Breast epithelium (tissue), 4 donors: ENCODE results near the gene BTN2A1. TPM values are rescaled to one million over a fixed set of nuclear protein-coding genes. Genes with fewer than 3 reads are reported as not detected.

Experiments used
- DNase-seq, 2 donors: peaks; one replicate each; pipeline ENCODE4 v3.0.0-alpha.2; 2019; ENCODE audit warnings: low spot score in 2 of 2
- H3K27ac ChIP-seq, 2 donors: fragments of 200-600 bp; sonication (generic) in 1 of 2; one replicate each; pipeline ENCODE4 v1.5.1; 2016 to 2019; ENCODE audit warnings: mild to moderate bottlenecking in 1 of 2
- H3K27me3 ChIP-seq, 2 donors: fragments of 200-600 bp; sonication (generic) in 1 of 2; one replicate each; pipeline versions ENCODE4 v1.5.1 to v1.6.0; 2017 to 2019; ENCODE audit warnings: control low read depth in 1 of 2, mild to moderate bottlenecking in 1 of 2
- H3K36me3 ChIP-seq: fragments of 200-600 bp; one replicate; pipeline ENCODE4 v1.5.1; 2019
- H3K4me1 ChIP-seq, 2 donors: fragments of 200-600 bp; sonication (generic); one replicate each; pipeline ENCODE4 v1.5.1; 2016 to 2019; ENCODE audit warnings: control low read depth in 1 of 2
- H3K4me3 ChIP-seq, 3 donors: fragments of 200-600 bp; sonication (generic); 1 replicate in 2 of 3; 2 replicates in 1 of 3; pipeline ENCODE4 v1.5.1; 2016 to 2019; ENCODE audit warnings: mild to moderate bottlenecking in 3 of 3, moderate library complexity in 2 of 3
- H3K9me3 ChIP-seq, 2 donors: fragments of 200-600 bp; sonication (generic) in 1 of 2; one replicate each; pipeline ENCODE4 v1.5.1; 2016 to 2019; ENCODE audit warnings: control low read depth in 1 of 2
- POLR2A ChIP-seq: fragments of 450-650 bp; IDR thresholded peaks from one replicate; pipeline ENCODE4 v1.6.1; 2016; ENCODE audit warnings: antibody characterized with exemption, mild to moderate bottlenecking, moderate library complexity
- POLR2AphosphoS5 ChIP-seq, 3 donors: sonication (generic); formaldehyde crosslinking; IDR thresholded peaks; one replicate each; pipeline ENCODE4 v1.6.1; 2017; ENCODE audit warnings: antibody characterized with exemption in 3 of 3
- intact Hi-C: fragments of 100-400 bp; cut with DNase I; formaldehyde crosslinking; loops from one replicate; pipeline ENCODE4 v1.15.1; 2023; ENCODE audit warnings: low total_unique reads
- total RNA-seq, 3 donors: library from RNA; depleted of rRNA; stranded (reverse); fragments of >200 nt; gene quantifications; one replicate each; pipeline ENCODE4 v1.1.0, GENCODE V29; 2016
- TF ChIP-seq, protein P1 (sequence below), 3 donors: fragments of 450-650 bp; IDR thresholded peaks; one replicate each; pipeline ENCODE4 v1.5.1; 2016 to 2017; ENCODE audit warnings: antibody characterized with exemption in 3 of 3, mild to moderate bottlenecking in 3 of 3, moderate library complexity in 3 of 3

Gene BTN2A1
- total RNA-seq, 3 donors from 2014 or later: 10.6 to 19.6 (median 14.1) TPM

DNA sequence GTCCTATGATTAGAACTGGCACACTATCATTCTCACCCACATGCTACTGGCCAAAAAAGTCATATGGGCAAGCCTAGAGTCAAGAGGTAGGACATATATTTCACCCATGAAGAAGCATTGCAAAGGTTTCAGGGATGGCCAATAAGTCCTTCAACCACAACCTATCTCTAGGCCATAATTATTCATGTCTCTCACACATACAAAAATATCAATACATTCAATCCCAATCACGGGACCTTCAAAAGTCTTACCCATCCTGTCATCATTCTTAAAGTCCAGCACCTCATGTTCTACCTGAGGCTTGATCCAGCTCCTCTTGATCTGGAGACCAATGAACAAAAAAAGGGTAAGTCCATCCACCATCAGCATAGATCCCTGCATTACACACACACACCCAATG lies 29.7 kb downstream of the BTN2A1 start:
- TF ChIP-seq POLR2AphosphoS5 (IDR thresholded peaks at IDR 0.05) (no peak), POLR2A (no peak)
- TF ChIP-seq, protein P1, sequence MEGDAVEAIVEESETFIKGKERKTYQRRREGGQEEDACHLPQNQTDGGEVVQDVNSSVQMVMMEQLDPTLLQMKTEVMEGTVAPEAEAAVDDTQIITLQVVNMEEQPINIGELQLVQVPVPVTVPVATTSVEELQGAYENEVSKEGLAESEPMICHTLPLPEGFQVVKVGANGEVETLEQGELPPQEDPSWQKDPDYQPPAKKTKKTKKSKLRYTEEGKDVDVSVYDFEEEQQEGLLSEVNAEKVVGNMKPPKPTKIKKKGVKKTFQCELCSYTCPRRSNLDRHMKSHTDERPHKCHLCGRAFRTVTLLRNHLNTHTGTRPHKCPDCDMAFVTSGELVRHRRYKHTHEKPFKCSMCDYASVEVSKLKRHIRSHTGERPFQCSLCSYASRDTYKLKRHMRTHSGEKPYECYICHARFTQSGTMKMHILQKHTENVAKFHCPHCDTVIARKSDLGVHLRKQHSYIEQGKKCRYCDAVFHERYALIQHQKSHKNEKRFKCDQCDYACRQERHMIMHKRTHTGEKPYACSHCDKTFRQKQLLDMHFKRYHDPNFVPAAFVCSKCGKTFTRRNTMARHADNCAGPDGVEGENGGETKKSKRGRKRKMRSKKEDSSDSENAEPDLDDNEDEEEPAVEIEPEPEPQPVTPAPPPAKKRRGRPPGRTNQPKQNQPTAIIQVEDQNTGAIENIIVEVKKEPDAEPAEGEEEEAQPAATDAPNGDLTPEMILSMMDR (IDR thresholded peaks at IDR 0.05): no peak
- Histone ChIP-seq H3K4me1 (no peaks in the 10 kb centered on the region), H3K27ac (no peak overlapping the region), H3K36me3 (no peaks in the 10 kb centered on the region), H3K9me3 (peaks cover 0 to 5% of the 10 kb centered on the region in 2 donors), H3K27me3 (no peaks in the 10 kb centered on the region), H3K4me3 (no peak overlapping the region)
- intact Hi-C loops: no loop called here
- DNase-seq: no peak

DNA sequence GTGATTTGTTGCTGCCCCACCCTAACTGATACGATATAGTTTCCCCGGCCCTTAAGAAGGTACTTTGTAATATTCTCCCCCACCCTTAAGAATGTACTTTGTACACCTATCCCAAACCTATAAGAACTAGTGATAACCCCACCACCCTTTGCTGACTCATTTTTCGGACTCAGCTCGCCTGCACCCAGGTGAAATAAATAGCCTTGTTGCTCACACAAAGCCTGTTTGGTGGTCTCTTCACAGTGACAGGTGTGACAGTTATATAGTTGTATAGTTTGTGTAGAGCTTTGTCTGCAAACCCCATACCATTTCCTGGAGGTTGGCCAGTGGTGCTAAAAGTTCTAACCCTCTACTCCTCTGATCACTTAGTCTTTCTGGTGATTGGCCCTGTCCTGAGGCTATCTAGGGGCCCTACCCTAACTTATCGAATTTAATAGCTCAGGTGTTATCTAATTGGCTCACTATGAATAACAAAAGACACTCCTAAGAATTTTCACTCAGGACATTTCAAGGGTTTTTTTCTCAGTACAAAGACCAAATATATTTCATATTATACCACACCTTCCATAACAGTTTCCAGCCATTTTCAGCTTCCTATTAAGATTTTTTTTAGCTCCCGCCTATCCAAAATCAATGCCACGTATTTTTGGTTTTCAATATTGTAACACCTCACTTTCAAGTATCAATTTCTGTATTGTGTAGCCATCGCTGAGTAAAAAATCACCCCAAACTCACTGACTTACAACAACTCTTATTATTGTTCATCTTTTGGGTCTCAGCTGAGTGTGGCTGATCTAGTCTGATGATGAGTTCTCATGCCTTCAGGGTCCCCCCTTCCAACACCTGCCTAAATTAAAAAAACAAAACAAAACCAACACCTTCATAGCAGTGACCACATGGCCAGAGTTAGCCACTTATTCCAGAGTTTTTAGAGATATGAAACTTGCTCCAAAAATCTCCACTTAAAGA lies 32.5 kb downstream of the BTN2A1 start:
- Histone ChIP-seq H3K27me3 (no peaks in the 10 kb centered on the region), H3K9me3 (peaks cover 0 to 5% of the 10 kb centered on the region in 2 donors), H3K36me3 (no peaks in the 10 kb centered on the region), H3K27ac (no peak overlapping the region), H3K4me3 (no peak overlapping the region), H3K4me1 (no peaks in the 10 kb centered on the region)
- DNase-seq: no peak
- intact Hi-C loops: no loop called here
- TF ChIP-seq POLR2A (no peak), POLR2AphosphoS5 (IDR thresholded peaks at IDR 0.05) (no peak)
- TF ChIP-seq, protein P1 (IDR thresholded peaks at IDR 0.05): no peak

DNA sequence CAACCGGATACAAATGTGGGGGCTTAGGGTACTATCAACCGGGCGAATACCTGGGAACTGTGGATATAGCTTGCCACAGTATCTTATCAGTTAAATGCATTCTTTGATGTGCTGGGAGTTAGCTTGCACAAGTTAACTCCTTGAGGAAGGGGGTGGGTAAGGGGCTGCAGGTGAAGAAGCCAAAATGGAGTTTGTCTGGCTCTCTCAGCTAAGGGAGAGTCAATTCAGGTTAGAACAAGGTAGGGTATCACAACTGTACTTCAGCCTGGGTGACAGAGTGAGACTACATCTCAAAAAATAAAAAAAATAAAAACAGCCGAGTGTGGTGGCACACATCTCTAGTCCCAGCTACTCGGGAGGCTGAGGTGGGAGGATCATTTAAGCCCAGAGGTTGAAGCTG lies 33.8 kb downstream of the BTN2A1 start:
- intact Hi-C loops: no loop called here
- Histone ChIP-seq H3K9me3 (peaks cover 0 to 5% of the 10 kb centered on the region in 2 donors), H3K36me3 (no peaks in the 10 kb centered on the region), H3K27me3 (no peaks in the 10 kb centered on the region), H3K4me1 (no peaks in the 10 kb centered on the region), H3K27ac (no peak overlapping the region), H3K4me3 (no peak overlapping the region)
- no peak for DNase-seq
- TF ChIP-seq POLR2AphosphoS5 (IDR thresholded peaks at IDR 0.05) (no peak), POLR2A (no peak)
- TF ChIP-seq, protein P1 (IDR thresholded peaks at IDR 0.05): no peak

- Histone ChIP-seq H3K4me3 (no peak overlapping the region), H3K36me3 (no peaks in the 10 kb centered on the region), H3K27me3 (no peaks in the 10 kb centered on the region), H3K9me3 (no peaks in the 10 kb centered on the region), H3K4me1 (no peaks in the 10 kb centered on the region), H3K27ac (no peak overlapping the region)
- intact Hi-C loops: no loop called here
- DNase-seq: no peak
- no peak for TF ChIP-seq POLR2A
- TF ChIP-seq POLR2AphosphoS5 (IDR thresholded peaks at IDR 0.05): no peak
- TF ChIP-seq, protein P1 (IDR thresholded peaks at IDR 0.05): no peak
Measured at GRCh38 chr6:26493258-26493657, 35.5 kb downstream of the BTN2A1 start.

DNA sequence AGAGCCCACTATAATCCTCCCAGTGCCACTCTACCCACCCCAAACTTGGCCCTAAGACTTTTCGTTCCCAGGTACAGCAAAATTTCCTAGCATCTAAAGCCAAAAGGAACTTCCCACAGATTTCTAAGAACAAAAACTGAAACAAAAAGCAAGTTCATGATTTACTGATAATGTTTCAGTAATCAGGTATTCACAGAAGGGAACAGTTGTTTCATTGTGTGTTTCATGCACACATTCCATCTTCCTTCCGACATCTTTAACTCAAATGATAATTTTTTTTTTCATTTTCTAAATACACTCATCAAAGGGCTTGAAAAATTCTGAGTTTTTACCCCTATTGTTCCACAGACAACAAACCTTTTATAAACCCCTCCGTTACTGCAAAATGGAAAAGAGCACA lies 36.4 kb downstream of the BTN2A1 start:
- Histone ChIP-seq H3K27me3 (no peaks in the 10 kb centered on the region), H3K4me3 (no peak overlapping the region), H3K9me3 (no peaks in the 10 kb centered on the region), H3K36me3 (no peaks in the 10 kb centered on the region), H3K4me1 (no peaks in the 10 kb centered on the region), H3K27ac (no peak overlapping the region)
- no peak for DNase-seq
- TF ChIP-seq POLR2A: no peak
- no peak for TF ChIP-seq POLR2AphosphoS5 (IDR thresholded peaks at IDR 0.05)
- TF ChIP-seq, protein P1 (IDR thresholded peaks at IDR 0.05): no peak
- intact Hi-C loops: no loop called here
